Retinal pigment epithelial cell (primary cell): Measurements from ENCODE around the gene LRP11.

Experiments used
- DNase-seq: peaks from one replicate; pipeline ENCODE4 v3.0.0-alpha.2; 2010; ENCODE audit warnings: low read depth
- H3K4me3 ChIP-seq: 2 replicates; pipeline ENCODE4 v1.5.1; 2011; ENCODE audit warnings: mild to moderate bottlenecking, low read length, control low read depth, moderate library complexity
- CTCF ChIP-seq: conservative IDR thresholded peaks from 2 replicates; pipeline ENCODE4 v1.5.1; 2011; ENCODE audit warnings: low read depth, low read length, control low read depth, inconsistent platforms

Gene LRP11

GRCh38 chr6:149860834-149861602, 3.1 kb downstream of the LRP11 start:
- no peak overlapping the region for H3K4me3 ChIP-seq
- TF ChIP-seq CTCF: no peak
- DNase-seq: no peak

GRCh38 chr6:149860513-149860833, 3.7 kb downstream of the LRP11 start:
- no peak for DNase-seq
- no peak overlapping the region for H3K4me3 ChIP-seq
- TF ChIP-seq CTCF: no peak

DNA sequence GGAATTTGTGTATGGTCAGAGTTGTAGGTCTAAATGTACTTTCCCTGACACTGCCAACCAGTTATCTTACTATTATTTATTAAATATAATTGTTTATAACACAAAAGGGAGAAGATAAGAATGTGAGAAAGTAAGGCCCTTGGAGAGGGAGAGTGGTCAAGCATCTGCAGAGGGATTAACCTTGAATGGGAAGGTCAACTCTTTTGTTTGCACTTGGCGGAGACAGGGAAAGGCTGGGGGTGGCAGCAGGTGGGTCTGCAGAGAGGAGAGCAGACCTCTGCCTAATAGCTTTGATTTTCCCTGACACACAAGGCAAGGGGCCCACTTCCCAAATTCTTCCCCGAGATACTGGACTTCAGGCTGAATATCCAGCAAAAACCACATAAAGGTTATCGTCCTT, 4.2 kb downstream of the LRP11 start:
- no peak for DNase-seq
- no peak overlapping the region for H3K4me3 ChIP-seq
- TF ChIP-seq CTCF: no peak

DNA sequence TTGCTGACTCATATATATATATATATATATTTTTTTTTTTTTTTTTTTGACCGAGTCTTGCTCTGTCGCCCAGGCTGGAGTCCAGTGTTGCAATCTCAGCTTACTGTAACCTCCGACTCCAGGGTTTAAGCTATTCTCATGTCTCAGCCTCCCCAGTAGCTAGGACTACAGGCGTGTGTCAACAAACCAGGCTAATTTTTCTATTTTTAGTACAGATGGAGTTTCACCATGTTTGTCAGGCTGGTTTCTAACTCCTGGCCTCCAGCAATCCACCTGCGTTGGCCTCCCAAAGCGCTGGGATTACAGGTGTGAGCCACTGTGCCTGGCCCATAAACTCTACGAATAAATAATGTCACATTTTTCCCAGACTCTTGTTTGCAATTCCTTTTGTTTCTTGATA, 4.8 kb downstream of the LRP11 start:
- no peak overlapping the region for H3K4me3 ChIP-seq
- DNase-seq: no peak
- no peak for TF ChIP-seq CTCF

- no peak for DNase-seq
- no peak overlapping the region for H3K4me3 ChIP-seq
- no peak for TF ChIP-seq CTCF
Observed at GRCh38 chr6:149857541-149857940, 6.6 kb downstream of the LRP11 start.

- TF ChIP-seq CTCF: no peak
- H3K4me3 ChIP-seq: no peak overlapping the region
- no peak for DNase-seq
Observed at GRCh38 chr6:149856256-149856994, 7.7 kb downstream of the LRP11 start.

- H3K4me3 ChIP-seq: peak overlapping the region; percentile 5
- no peak for TF ChIP-seq CTCF
- DNase-seq: no peak
Observed at GRCh38 chr6:149855741-149856140, 8.4 kb downstream of the LRP11 start.
